ENCODE data around the gene PAX2.

PAX2 gene

GRCh38 chr10:100781145-100781665 is 35.8 kb downstream of the PAX2 start:
- H3K27ac ChIP-seq, result no peak overlapping the region
- no peak for DNase-seq (ENCODE audit: low read depth, low spot score)

- no peak for DNase-seq (ENCODE audit: low read depth, low spot score)
- H3K27ac ChIP-seq, result no peak overlapping the region
Observed at GRCh38 chr10:100782461-100783244, 37.3 kb downstream of the PAX2 start.

- no peak overlapping the region for H3K27ac ChIP-seq
- no peak for DNase-seq (ENCODE audit: low read depth, low spot score)
Observed at GRCh38 chr10:100784126-100784525, 38.7 kb downstream of the PAX2 start.

GRCh38 chr10:100786591-100786990 is 41.2 kb downstream of the PAX2 start:
- DNase-seq (ENCODE audit: low read depth, low spot score), result no peak
- no peak overlapping the region for H3K27ac ChIP-seq

GRCh38 chr10:100788002-100788903 is 42.9 kb downstream of the PAX2 start:
- no peak overlapping the region for H3K27ac ChIP-seq
- DNase-seq (ENCODE audit: low read depth, low spot score), result no peak

- no peak for DNase-seq (ENCODE audit: low read depth, low spot score)
- no peak overlapping the region for H3K27ac ChIP-seq
Observed at GRCh38 chr10:100790761-100791208, 45.4 kb downstream of the PAX2 start.

GRCh38 chr10:100791369-100792058 is 46.1 kb downstream of the PAX2 start:
- H3K27ac ChIP-seq, result no peak overlapping the region
- DNase-seq (ENCODE audit: low read depth, low spot score), result no peak

GRCh38 chr10:100792574-100792973 is 47.2 kb downstream of the PAX2 start:
- DNase-seq (ENCODE audit: low read depth, low spot score), result no peak
- H3K27ac ChIP-seq, result no peak overlapping the region

GRCh38 chr10:100793055-100793454 is 47.7 kb downstream of the PAX2 start:
- DNase-seq (ENCODE audit: low read depth, low spot score), result no peak

GRCh38 chr10:100799881-100800280 is 54.5 kb downstream of the PAX2 start:
- no peak for DNase-seq (ENCODE audit: low read depth, low spot score)

More at GRCh38 chr10:100793055-100793454, 47.7 kb downstream of the PAX2 start:
- no peak overlapping the region for H3K27ac ChIP-seq

GRCh38 chr10:100800931-100801330 is 55.5 kb downstream of the PAX2 start:
- H3K27ac ChIP-seq, result no peak overlapping the region
- DNase-seq (ENCODE audit: low read depth, low spot score), result no peak

More at GRCh38 chr10:100799881-100800280, 54.5 kb downstream of the PAX2 start:
- no peak overlapping the region for H3K27ac ChIP-seq

- DNase-seq (ENCODE audit: low read depth, low spot score), result no peak
Observed at GRCh38 chr10:100802196-100802595, 56.8 kb downstream of the PAX2 start.

GRCh38 chr10:100802607-100803006 is 57.2 kb downstream of the PAX2 start:
- no peak overlapping the region for H3K27ac ChIP-seq
- no peak for DNase-seq (ENCODE audit: low read depth, low spot score)

More at GRCh38 chr10:100802196-100802595, 56.8 kb downstream of the PAX2 start:
- no peak overlapping the region for H3K27ac ChIP-seq

- DNase-seq (ENCODE audit: low read depth, low spot score), result no peak
- no peak overlapping the region for H3K27ac ChIP-seq
Observed at GRCh38 chr10:100803492-100803891, 58.1 kb downstream of the PAX2 start.

- no peak overlapping the region for H3K27ac ChIP-seq
- no peak for DNase-seq (ENCODE audit: low read depth, low spot score)
Observed at GRCh38 chr10:100803908-100804307, 58.5 kb downstream of the PAX2 start.

GRCh38 chr10:100805543-100806355 is 60.4 kb downstream of the PAX2 start:
- H3K27ac ChIP-seq, result no peak overlapping the region
- no peak for DNase-seq (ENCODE audit: low read depth, low spot score)

- DNase-seq (ENCODE audit: low read depth, low spot score), result no peak
- no peak overlapping the region for H3K27ac ChIP-seq
Observed at GRCh38 chr10:100806356-100806645, 60.9 kb downstream of the PAX2 start.

- no peak for DNase-seq (ENCODE audit: low read depth, low spot score)
- no peak overlapping the region for H3K27ac ChIP-seq
Observed at GRCh38 chr10:100807241-100807951, 62.0 kb downstream of the PAX2 start.

- no peak for DNase-seq (ENCODE audit: low read depth, low spot score)
- no peak overlapping the region for H3K27ac ChIP-seq
Observed at GRCh38 chr10:100808876-100809275, 63.5 kb downstream of the PAX2 start.
